GM19099 (cell line): ENCODE data around the gene PHIP.

Source experiments
- POLR2A ChIP-seq: IDR thresholded peaks from 3 replicates; pipeline ENCODE4 v1.6.1; 2011; ENCODE audit warnings: low read depth; ENCODE audit not compliant: insufficient read length; ENCODE audit errors: extremely low read depth

Gene PHIP

GRCh38 chr6:79078075-79078969 is at the start of gene PHIP:
PHIP (minus strand) TSS chr6:79078254; CDS start chr6:79078068, 186 bp downstream.
- peak; percentile 77 for TF ChIP-seq POLR2A

- no peak for TF ChIP-seq POLR2A
Measured at GRCh38 chr6:79127660-79128059, 49.6 kb upstream of the PHIP start.

- no peak for TF ChIP-seq POLR2A
Measured at GRCh38 chr6:79119217-79119616, 41.2 kb upstream of the PHIP start.

GRCh38 chr6:79117752-79118151 is 39.7 kb upstream of the PHIP start:
- no peak for TF ChIP-seq POLR2A

- no peak for TF ChIP-seq POLR2A
Measured at GRCh38 chr6:79115553-79116182, 37.6 kb upstream of the PHIP start.

- no peak for TF ChIP-seq POLR2A
Measured at GRCh38 chr6:79111549-79111948, 33.5 kb upstream of the PHIP start.

- no peak for TF ChIP-seq POLR2A
Measured at GRCh38 chr6:79101164-79101563, 23.1 kb upstream of the PHIP start.

GRCh38 chr6:79100304-79100703 is 22.2 kb upstream of the PHIP start:
- TF ChIP-seq POLR2A, result no peak

- TF ChIP-seq POLR2A, result no peak
Measured at GRCh38 chr6:79094938-79095337, 16.9 kb upstream of the PHIP start.

- no peak for TF ChIP-seq POLR2A
Measured at GRCh38 chr6:79089552-79090404, 11.7 kb upstream of the PHIP start.

- no peak for TF ChIP-seq POLR2A
Measured at GRCh38 chr6:79084693-79085092, 6.6 kb upstream of the PHIP start.

GRCh38 chr6:79082304-79082703 is 4.2 kb upstream of the PHIP start:
- TF ChIP-seq POLR2A, result no peak

- no peak for TF ChIP-seq POLR2A
Measured at GRCh38 chr6:79081663-79082062, 3.6 kb upstream of the PHIP start.

- no peak for TF ChIP-seq POLR2A
Measured at GRCh38 chr6:79079561-79080041, 1.5 kb upstream of the PHIP start.

- TF ChIP-seq POLR2A, result no peak
Measured at GRCh38 chr6:79077715-79078074, 359 bp downstream of the PHIP start.

GRCh38 chr6:79076782-79077641 is 1.0 kb downstream of the PHIP start:
- peak; percentile 48 for TF ChIP-seq POLR2A
